ENCODE measurements around the gene OR4F3. TPM values are rescaled to one million over a fixed set of nuclear protein-coding genes. Genes with fewer than 3 reads are reported as not detected.
"Not testable (repeated sequence)": the region's sequence is repeated elsewhere in the genome, so short reads cannot be mapped to it uniquely, and the experiment has no call there.

The OR4F3 gene
- total RNA-seq (not detected in 2 replicates), polyA plus RNA-seq (not detected in 2 replicates), polyA minus RNA-seq (not detected in 2 replicates)
- not detected for total RNA-seq (2013)

- H3K9ac ChIP-seq (ENCODE audit: low read length); H3K9me3 ChIP-seq (ENCODE audit: control extremely low read depth in 1 of 3, control insufficient read depth in 2 of 3, insufficient read depth in 1 of 3, low read length in 2 of 3); H3K27ac Mint-ChIP-seq; CTCF ChIA-PET; intact Hi-C loops (cut with micrococcal nuclease); H3K27me3 Mint-ChIP-seq; H3K27ac ChIP-seq (ENCODE audit: low read length in 2 of 2); DNase-seq; H3K4me3 Mint-ChIP-seq; H3K27me3 ChIP-seq (replicated peaks in 1 of 4; ENCODE audit: control extremely low read depth in 1 of 4, control insufficient read depth in 3 of 4, insufficient read depth in 4 of 4, low read length in 3 of 4); H3K36me3 ChIP-seq (replicated peaks in 1 of 2; ENCODE audit: control extremely low read depth in 1 of 2, control insufficient read depth in 1 of 2, extremely low read depth in 1 of 2, insufficient read depth in 2 of 2, low read length in 1 of 2); H3K9me3 Mint-ChIP-seq (ENCODE audit: insufficient read depth); H2AFZ ChIP-seq (ENCODE audit: insufficient read depth, low read depth, low read length, poor library complexity, severe bottlenecking); ATAC-seq (ENCODE audit: low read depth); H3K79me2 ChIP-seq (ENCODE audit: control insufficient read depth, insufficient read depth, low read length); H3K4me1 Mint-ChIP-seq; H3K4me1 ChIP-seq (ENCODE audit: control insufficient read depth in 2 of 2, insufficient read depth in 2 of 2, low read length in 2 of 2); H3K4me2 ChIP-seq (replicated peaks; ENCODE audit: low read depth, low read length, poor library complexity, severe bottlenecking); POLR2A ChIA-PET; H3K4me3 ChIP-seq (ENCODE audit: control extremely low read depth in 1 of 5, extremely low read depth in 1 of 5, insufficient read depth in 1 of 5, low read depth in 2 of 5, low read length in 4 of 5); H4K20me1 ChIP-seq (ENCODE audit: control insufficient read depth, insufficient read depth, low read length, poor library complexity, severe bottlenecking): not testable (repeated sequence)
Measured at GRCh38 chr5:181366968-181367367, at the start of gene OR4F3. OR4F3 (plus strand) TSS chr5:181367268.

Other genes starting within 250 kb of the OR4F3 start
- gene OR2V1, start 236.1 kb upstream of the OR4F3 start, total RNA-seq = not detected in 2 replicates
- gene OR2V1, start 236.1 kb upstream of the OR4F3 start, polyA plus RNA-seq = not detected in 2 replicates
- gene OR2V2, start 219.7 kb upstream of the OR4F3 start, total RNA-seq = not detected in 2 replicates
- gene OR2V2, start 219.7 kb upstream of the OR4F3 start, polyA plus RNA-seq = not detected in 2 replicates
- gene TRIM7, start 162.1 kb upstream of the OR4F3 start, total RNA-seq = 5.6 and 7.4 TPM in 2 replicates
- 1.7 and 1.8 TPM in 2 replicates for gene TRIM7, start 162.1 kb upstream of the OR4F3 start, polyA plus RNA-seq
- gene TRIM41, start 144.0 kb upstream of the OR4F3 start, total RNA-seq = 44.3 and 45.2 TPM in 2 replicates
- 28.4 and 32.6 TPM in 2 replicates for gene TRIM41, start 144.0 kb upstream of the OR4F3 start, polyA plus RNA-seq
- 1,928 and 2,047 TPM in 2 replicates for gene RACK1, start 123.4 kb upstream of the OR4F3 start, total RNA-seq
- 3,120 and 4,130 TPM in 2 replicates for gene RACK1, start 123.4 kb upstream of the OR4F3 start, polyA plus RNA-seq
- gene TRIM52, start 106.1 kb upstream of the OR4F3 start, total RNA-seq = 58.6 and 61.3 TPM in 2 replicates
- 29.9 and 39.1 TPM in 2 replicates for gene TRIM52, start 106.1 kb upstream of the OR4F3 start, polyA plus RNA-seq